ENCODE data around the gene INPP5D.

Gene INPP5D

DNA sequence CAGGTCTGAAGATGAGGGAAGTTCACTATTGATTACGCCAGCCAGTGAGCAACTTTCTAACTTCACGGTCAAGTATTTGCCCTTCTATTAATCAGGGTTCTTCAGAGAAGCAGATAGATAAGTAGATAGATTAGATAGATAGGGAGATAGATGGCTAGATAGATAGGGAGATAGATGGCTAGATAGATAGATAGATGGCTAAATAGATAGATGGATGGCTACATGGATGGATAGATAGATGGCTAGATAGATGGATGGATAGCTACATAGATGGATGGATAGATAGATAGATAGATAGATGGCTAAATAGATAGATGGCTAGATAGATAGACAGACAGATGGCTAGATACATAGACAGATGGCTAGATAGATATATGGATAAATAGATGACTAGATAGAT is 4.8 kb upstream of the INPP5D start:
- Histone ChIP-seq H3K4me2 (ENCODE audit: low read depth, low read length, poor library complexity, severe bottlenecking) (no peak overlapping the region), H3K36me3 (ENCODE audit: low read length) (no peaks in the 10 kb centered on the region), H2AFZ (ENCODE audit: low read depth, low read length, severe bottlenecking) (no peak overlapping the region), H3K79me2 (ENCODE audit: insufficient read depth, low read length) (peaks cover under 1% of the 10 kb centered on the region; the same call in 1 of the 2 replicates), H3K27me3 (ENCODE audit: low read length) (no peaks in the 10 kb centered on the region), H3K9ac (ENCODE audit: low read length) (no peak overlapping the region), H3K27ac (ENCODE audit: low read depth, low read length) (no peak overlapping the region), H3K9me2 (replicated peaks; ENCODE audit: insufficient read depth, low read length) (no peaks in the 10 kb centered on the region), H4K20me1 (ENCODE audit: low read depth, low read length) (no peaks in the 10 kb centered on the region), H3K4me3 (ENCODE audit: insufficient read depth, low read length, poor library complexity, severe bottlenecking) (no peak overlapping the region), H3F3A (ENCODE audit: insufficient read depth) (0 out of 2 replicates have a peak, but pooled peaks cover 1% of the 10 kb centered on the region), H3K9me3 (ENCODE audit: insufficient read depth, low read length) (no peaks in the 10 kb centered on the region)
- TF ChIP-seq EZH2phosphoT487 (conservative IDR thresholded peaks at IDR 0.05; ENCODE audit: low read length): no peak
- TF ChIP-seq, protein P1, sequence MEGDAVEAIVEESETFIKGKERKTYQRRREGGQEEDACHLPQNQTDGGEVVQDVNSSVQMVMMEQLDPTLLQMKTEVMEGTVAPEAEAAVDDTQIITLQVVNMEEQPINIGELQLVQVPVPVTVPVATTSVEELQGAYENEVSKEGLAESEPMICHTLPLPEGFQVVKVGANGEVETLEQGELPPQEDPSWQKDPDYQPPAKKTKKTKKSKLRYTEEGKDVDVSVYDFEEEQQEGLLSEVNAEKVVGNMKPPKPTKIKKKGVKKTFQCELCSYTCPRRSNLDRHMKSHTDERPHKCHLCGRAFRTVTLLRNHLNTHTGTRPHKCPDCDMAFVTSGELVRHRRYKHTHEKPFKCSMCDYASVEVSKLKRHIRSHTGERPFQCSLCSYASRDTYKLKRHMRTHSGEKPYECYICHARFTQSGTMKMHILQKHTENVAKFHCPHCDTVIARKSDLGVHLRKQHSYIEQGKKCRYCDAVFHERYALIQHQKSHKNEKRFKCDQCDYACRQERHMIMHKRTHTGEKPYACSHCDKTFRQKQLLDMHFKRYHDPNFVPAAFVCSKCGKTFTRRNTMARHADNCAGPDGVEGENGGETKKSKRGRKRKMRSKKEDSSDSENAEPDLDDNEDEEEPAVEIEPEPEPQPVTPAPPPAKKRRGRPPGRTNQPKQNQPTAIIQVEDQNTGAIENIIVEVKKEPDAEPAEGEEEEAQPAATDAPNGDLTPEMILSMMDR (IDR thresholded peaks at IDR 0.05; ENCODE audit: insufficient read depth, low read length, poor library complexity, severe bottlenecking): no peak

- no peaks in the 10 kb centered on the region; the same call in 1 of the 2 replicates for H4K20me1 ChIP-seq (ENCODE audit: low read depth, low read length)
- H3K9ac ChIP-seq (ENCODE audit: low read length): no peak overlapping the region
- no peak overlapping the region for H3K4me3 ChIP-seq (ENCODE audit: insufficient read depth, low read length, poor library complexity, severe bottlenecking)
- H3K27me3 ChIP-seq (ENCODE audit: low read length): no peaks in the 10 kb centered on the region
- no peak overlapping the region for H3K4me2 ChIP-seq (ENCODE audit: low read depth, low read length, poor library complexity, severe bottlenecking)
- H3K9me3 ChIP-seq (ENCODE audit: insufficient read depth, low read length): no peaks in the 10 kb centered on the region
- no peaks in the 10 kb centered on the region for H3K36me3 ChIP-seq (ENCODE audit: low read length)
- no peak overlapping the region for H2AFZ ChIP-seq (ENCODE audit: low read depth, low read length, severe bottlenecking)
- TF ChIP-seq, protein P1 (IDR thresholded peaks at IDR 0.05; ENCODE audit: insufficient read depth, low read length, poor library complexity, severe bottlenecking): no peak
- no peak for TF ChIP-seq EZH2phosphoT487 (conservative IDR thresholded peaks at IDR 0.05; ENCODE audit: low read length)
- peaks cover 17% of the 10 kb centered on the region for H3K79me2 ChIP-seq (ENCODE audit: insufficient read depth, low read length)
- H3F3A ChIP-seq (ENCODE audit: insufficient read depth): peaks cover 7% of the 10 kb centered on the region
- no peak overlapping the region for H3K27ac ChIP-seq (ENCODE audit: low read depth, low read length)
- H3K9me2 ChIP-seq (replicated peaks; ENCODE audit: insufficient read depth, low read length): no peaks in the 10 kb centered on the region
Measured at GRCh38 chr2:233056961-233057605, 3.1 kb upstream of the INPP5D start.

- TF ChIP-seq, protein P1 (IDR thresholded peaks at IDR 0.05; ENCODE audit: insufficient read depth, low read length, poor library complexity, severe bottlenecking): no peak
- no peak for TF ChIP-seq EZH2phosphoT487 (conservative IDR thresholded peaks at IDR 0.05; ENCODE audit: low read length)
- peak overlapping the region; percentile 89; the same call in 1 of the 2 replicates for H3K9ac ChIP-seq (ENCODE audit: low read length)
Measured at GRCh38 chr2:233058717-233059546, 1.2 kb upstream of the INPP5D start.

More at GRCh38 chr2:233058717-233059546, 1.2 kb upstream of the INPP5D start:
- Histone ChIP-seq H3K9me2 (replicated peaks; ENCODE audit: insufficient read depth, low read length) (no peaks in the 10 kb centered on the region), H3K36me3 (ENCODE audit: low read length) (no peaks in the 10 kb centered on the region), H3K4me3 (ENCODE audit: insufficient read depth, low read length, poor library complexity, severe bottlenecking) (no peak overlapping the region), H3K27me3 (ENCODE audit: low read length) (no peaks in the 10 kb centered on the region), H4K20me1 (ENCODE audit: low read depth, low read length) (peaks cover 10% of the 10 kb centered on the region; the same call in 1 of the 2 replicates), H3K9me3 (ENCODE audit: insufficient read depth, low read length) (no peaks in the 10 kb centered on the region), H3K4me2 (ENCODE audit: low read depth, low read length, poor library complexity, severe bottlenecking) (peak overlapping the region; percentile 75), H3K79me2 (ENCODE audit: insufficient read depth, low read length) (peaks cover 35% of the 10 kb centered on the region), H2AFZ (ENCODE audit: low read depth, low read length, severe bottlenecking) (no peak overlapping the region), H3F3A (ENCODE audit: insufficient read depth) (peaks cover 7% of the 10 kb centered on the region), H3K27ac (ENCODE audit: low read depth, low read length) (0 out of 2 replicates have a peak overlapping the region, but pooled peaks have one; percentile 94)

Measured in SU-DHL-6 (cell line).